ENCODE results near the gene PLD3.

Gene PLD3

DNA sequence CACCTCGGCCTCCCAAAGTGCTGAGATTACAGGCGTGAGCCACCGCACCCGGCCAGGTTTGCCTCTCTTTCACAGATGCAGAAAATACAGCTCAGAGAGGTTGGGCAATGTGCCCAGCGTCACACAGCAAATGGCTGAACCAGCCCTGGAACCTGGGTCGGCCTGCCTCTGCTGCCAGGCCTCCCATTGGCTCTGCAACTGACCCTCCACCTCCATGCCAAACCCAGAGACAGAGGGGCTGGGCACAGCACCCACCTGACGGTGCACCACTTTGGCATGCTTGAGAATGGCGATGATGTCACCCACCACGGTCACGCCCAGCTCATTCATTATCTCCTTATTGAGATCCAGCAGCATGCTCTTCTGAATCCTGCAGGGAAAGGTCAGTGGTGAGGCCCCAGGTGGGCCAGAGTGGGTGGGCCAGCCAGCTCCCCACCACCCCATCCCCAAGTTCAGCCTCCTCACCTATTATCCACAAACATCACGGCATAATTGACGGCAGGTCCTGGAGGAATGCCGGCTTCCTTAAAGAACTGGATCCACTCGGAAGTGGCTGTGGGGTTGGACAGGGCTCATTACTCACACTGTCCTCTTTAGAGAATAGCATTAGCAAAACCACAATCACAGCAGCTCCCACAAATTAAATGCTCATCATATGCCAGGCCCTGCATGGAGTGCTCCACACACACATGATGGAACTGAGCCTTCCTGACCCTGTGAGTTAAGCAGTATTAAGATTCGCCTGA, 12.5 kb upstream of the PLD3 start:
- no peak for TF ChIP-seq RAD21 (IDR thresholded peaks at IDR 0.05; ENCODE audit: low read depth)

DNA sequence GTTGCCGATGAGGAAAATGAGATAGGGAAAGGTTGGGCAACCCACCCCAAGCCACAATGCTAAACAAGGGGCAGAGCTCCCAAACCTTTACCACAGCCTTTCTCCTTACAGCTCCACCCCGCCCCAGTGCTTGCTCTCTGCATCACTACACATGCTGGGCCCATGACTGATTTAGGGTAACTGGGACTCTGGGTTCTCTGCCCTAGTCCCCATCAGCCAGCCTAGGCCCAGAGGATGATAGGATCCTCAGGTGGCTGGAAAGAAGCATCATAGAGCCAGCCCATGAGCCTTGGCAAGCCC, 11.9 kb upstream of the PLD3 start:
- TF ChIP-seq FOXM1 (IDR thresholded peaks at IDR 0.05; ENCODE audit: borderline replicate concordance, low read depth) (no peak), TEAD4 (IDR thresholded peaks at IDR 0.05) (no peak), TCF12 (IDR thresholded peaks at IDR 0.05; ENCODE audit: low read depth) (no peak), CREB1 (IDR thresholded peaks at IDR 0.05; ENCODE audit: low read depth) (no peak), EGR1 (IDR thresholded peaks at IDR 0.05) (no peak), ZBTB7A (IDR thresholded peaks at IDR 0.05; ENCODE audit: low read depth) (no peak), TAF1 (IDR thresholded peaks at IDR 0.05; ENCODE audit: low read depth) (no peak), CEBPB (IDR thresholded peaks at IDR 0.05) (no peak), YY1 (IDR thresholded peaks at IDR 0.05; ENCODE audit: low read depth) (no peak), EP300 (IDR thresholded peaks at IDR 0.05; ENCODE audit: borderline replicate concordance) (no peak), RAD21 (IDR thresholded peaks at IDR 0.05; ENCODE audit: low read depth) (no peak), NFIC (IDR thresholded peaks at IDR 0.05) (no peak)
- TF ChIP-seq, protein P1, sequence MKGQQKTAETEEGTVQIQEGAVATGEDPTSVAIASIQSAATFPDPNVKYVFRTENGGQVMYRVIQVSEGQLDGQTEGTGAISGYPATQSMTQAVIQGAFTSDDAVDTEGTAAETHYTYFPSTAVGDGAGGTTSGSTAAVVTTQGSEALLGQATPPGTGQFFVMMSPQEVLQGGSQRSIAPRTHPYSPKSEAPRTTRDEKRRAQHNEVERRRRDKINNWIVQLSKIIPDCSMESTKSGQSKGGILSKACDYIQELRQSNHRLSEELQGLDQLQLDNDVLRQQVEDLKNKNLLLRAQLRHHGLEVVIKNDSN (IDR thresholded peaks at IDR 0.05), result no peak
- TF ChIP-seq, protein P2, sequence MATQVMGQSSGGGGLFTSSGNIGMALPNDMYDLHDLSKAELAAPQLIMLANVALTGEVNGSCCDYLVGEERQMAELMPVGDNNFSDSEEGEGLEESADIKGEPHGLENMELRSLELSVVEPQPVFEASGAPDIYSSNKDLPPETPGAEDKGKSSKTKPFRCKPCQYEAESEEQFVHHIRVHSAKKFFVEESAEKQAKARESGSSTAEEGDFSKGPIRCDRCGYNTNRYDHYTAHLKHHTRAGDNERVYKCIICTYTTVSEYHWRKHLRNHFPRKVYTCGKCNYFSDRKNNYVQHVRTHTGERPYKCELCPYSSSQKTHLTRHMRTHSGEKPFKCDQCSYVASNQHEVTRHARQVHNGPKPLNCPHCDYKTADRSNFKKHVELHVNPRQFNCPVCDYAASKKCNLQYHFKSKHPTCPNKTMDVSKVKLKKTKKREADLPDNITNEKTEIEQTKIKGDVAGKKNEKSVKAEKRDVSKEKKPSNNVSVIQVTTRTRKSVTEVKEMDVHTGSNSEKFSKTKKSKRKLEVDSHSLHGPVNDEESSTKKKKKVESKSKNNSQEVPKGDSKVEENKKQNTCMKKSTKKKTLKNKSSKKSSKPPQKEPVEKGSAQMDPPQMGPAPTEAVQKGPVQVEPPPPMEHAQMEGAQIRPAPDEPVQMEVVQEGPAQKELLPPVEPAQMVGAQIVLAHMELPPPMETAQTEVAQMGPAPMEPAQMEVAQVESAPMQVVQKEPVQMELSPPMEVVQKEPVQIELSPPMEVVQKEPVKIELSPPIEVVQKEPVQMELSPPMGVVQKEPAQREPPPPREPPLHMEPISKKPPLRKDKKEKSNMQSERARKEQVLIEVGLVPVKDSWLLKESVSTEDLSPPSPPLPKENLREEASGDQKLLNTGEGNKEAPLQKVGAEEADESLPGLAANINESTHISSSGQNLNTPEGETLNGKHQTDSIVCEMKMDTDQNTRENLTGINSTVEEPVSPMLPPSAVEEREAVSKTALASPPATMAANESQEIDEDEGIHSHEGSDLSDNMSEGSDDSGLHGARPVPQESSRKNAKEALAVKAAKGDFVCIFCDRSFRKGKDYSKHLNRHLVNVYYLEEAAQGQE (IDR thresholded peaks at IDR 0.05; ENCODE audit: low read depth), result no peak
- TF ChIP-seq, protein P3, sequence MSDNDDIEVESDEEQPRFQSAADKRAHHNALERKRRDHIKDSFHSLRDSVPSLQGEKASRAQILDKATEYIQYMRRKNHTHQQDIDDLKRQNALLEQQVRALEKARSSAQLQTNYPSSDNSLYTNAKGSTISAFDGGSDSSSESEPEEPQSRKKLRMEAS (IDR thresholded peaks at IDR 0.05), result no peak

DNA sequence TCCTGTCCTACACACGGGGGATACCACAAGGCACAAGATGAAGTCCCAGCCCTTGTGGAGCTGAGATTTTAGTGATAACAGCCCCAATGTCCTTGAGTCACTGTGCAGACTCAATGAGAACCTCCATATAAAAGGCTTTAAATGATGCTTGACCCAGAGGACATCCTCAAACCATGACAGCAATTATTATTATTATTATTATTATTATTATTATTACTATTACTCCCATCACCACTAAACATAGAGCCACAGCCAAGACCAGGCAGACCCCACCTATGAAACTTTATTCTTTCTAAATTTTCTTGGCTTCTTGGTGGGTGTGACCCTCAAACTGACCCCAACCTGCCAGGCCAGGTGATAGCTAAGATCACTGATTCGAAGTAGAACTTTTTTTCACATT, 11.4 kb upstream of the PLD3 start:
- no peak for TF ChIP-seq YY1 (IDR thresholded peaks at IDR 0.05; ENCODE audit: low read depth)
- TF ChIP-seq CREB1 (IDR thresholded peaks at IDR 0.05; ENCODE audit: low read depth), result no peak
- no peak for TF ChIP-seq ZBTB7A (IDR thresholded peaks at IDR 0.05; ENCODE audit: low read depth)
- no peak for TF ChIP-seq FOXM1 (IDR thresholded peaks at IDR 0.05; ENCODE audit: borderline replicate concordance, low read depth)
- no peak for TF ChIP-seq CEBPB (IDR thresholded peaks at IDR 0.05)
- TF ChIP-seq TCF12 (IDR thresholded peaks at IDR 0.05; ENCODE audit: low read depth), result no peak
- TF ChIP-seq RAD21 (IDR thresholded peaks at IDR 0.05; ENCODE audit: low read depth), result no peak
- TF ChIP-seq EGR1 (IDR thresholded peaks at IDR 0.05), result no peak
- no peak for TF ChIP-seq TEAD4 (IDR thresholded peaks at IDR 0.05)
- TF ChIP-seq NFIC (IDR thresholded peaks at IDR 0.05), result no peak
- TF ChIP-seq, protein P3 (IDR thresholded peaks at IDR 0.05), result no peak
- TF ChIP-seq EP300 (IDR thresholded peaks at IDR 0.05; ENCODE audit: borderline replicate concordance), result no peak
- TF ChIP-seq, protein P1 (IDR thresholded peaks at IDR 0.05), result no peak
- TF ChIP-seq TAF1 (IDR thresholded peaks at IDR 0.05; ENCODE audit: low read depth), result no peak
- TF ChIP-seq, protein P2 (IDR thresholded peaks at IDR 0.05; ENCODE audit: low read depth), result no peak

DNA sequence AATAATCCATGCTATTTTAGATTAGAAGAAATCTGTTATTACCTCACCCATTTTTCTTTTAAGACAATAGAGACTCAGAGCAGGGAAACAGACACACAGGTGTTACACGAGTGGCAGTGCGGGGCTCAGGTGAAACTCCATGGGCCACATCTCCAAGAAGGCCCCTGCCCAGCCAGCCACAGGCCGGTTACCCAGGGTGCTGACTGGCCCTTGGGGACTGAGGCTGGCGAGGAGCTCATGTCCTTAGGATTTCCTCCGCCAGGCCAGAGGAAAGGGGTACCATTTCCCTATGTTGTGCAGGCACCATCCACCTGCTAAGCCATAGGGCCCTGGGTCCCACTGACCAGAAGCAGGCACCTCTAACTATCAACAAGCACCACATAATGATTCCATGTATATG, 10.9 kb upstream of the PLD3 start:
- TF ChIP-seq YY1 (IDR thresholded peaks at IDR 0.05; ENCODE audit: low read depth) (no peak), FOXM1 (IDR thresholded peaks at IDR 0.05; ENCODE audit: borderline replicate concordance, low read depth) (no peak), CREB1 (IDR thresholded peaks at IDR 0.05; ENCODE audit: low read depth) (no peak), ZBTB7A (IDR thresholded peaks at IDR 0.05; ENCODE audit: low read depth) (no peak), TEAD4 (IDR thresholded peaks at IDR 0.05) (no peak), RAD21 (IDR thresholded peaks at IDR 0.05; ENCODE audit: low read depth) (no peak), EP300 (IDR thresholded peaks at IDR 0.05; ENCODE audit: borderline replicate concordance) (no peak), NFIC (IDR thresholded peaks at IDR 0.05) (no peak), CEBPB (IDR thresholded peaks at IDR 0.05) (no peak), TAF1 (IDR thresholded peaks at IDR 0.05; ENCODE audit: low read depth) (no peak)
- TF ChIP-seq, protein P2 (IDR thresholded peaks at IDR 0.05; ENCODE audit: low read depth), result no peak
- TF ChIP-seq, protein P1 (IDR thresholded peaks at IDR 0.05), result no peak

Data from Ishikawa (cell line).